Measurements from ENCODE around the gene ZAP70. TPM values are rescaled to one million over a fixed set of nuclear protein-coding genes. Genes with fewer than 3 reads are reported as not detected.

Gene ZAP70
- total and polyA plus RNA-seq, 2 donors (not counting 3 experiments of a cell fraction or from before 2014, with no cell fraction given) = 0.14 TPM; not detected in 1

DNA sequence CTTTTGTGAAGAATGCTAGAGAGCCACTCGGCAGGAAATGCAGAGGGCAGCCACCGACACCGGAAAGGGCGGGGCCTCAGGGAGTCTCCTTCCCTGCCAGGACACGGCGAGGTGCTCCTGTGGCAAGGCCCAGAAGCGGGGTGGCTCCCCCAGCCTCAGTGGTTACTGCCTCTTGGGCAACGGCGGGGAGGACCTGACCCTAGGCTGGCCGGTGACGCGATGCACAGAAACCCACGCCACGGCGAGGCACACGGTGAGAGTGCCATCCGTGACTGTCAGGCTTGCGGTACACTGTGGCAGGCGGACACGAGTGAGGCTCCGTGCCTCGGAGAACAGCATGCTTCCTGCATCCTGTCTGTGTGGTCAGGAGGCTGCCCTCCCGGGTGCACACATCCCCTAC, 47.8 kb downstream of the ZAP70 start:
- CTCF ChIA-PET = interaction anchor here (1.5 kb wide), 1 partner anchor 13 kb away, joined by 10 read pairs; no protein-coding TSS in a partner anchor
- Histone ChIP-seq H3K27ac (ENCODE audit: insufficient read depth, low read depth, low read length) (no peak overlapping the region), H3K36me3 (ENCODE audit: control insufficient read depth in 2 of 2, extremely low read depth in 1 of 2, insufficient read depth in 2 of 2, low read length in 2 of 2) (peaks cover 2 to 28% of the 10 kb centered on the region in 2 experiments), H3K4me1 (ENCODE audit: control insufficient read depth, extremely low read depth, insufficient read depth, low read length) (no peaks in the 10 kb centered on the region), H3K4me3 (replicated peaks in 1 of 3; ENCODE audit: insufficient read depth in 1 of 3, low read depth in 1 of 3, low read length in 3 of 3) (no peak overlapping the region), H4K20me1 (replicated peaks; ENCODE audit: control insufficient read depth, extremely low read depth, insufficient read depth, low read length) (no peaks in the 10 kb centered on the region), H3K79me2 (ENCODE audit: control insufficient read depth, insufficient read depth, low read length) (no peaks in the 10 kb centered on the region), H3K4me2 (ENCODE audit: insufficient read depth, low read length) (no peak overlapping the region), H3K27me3 (ENCODE audit: control insufficient read depth in 2 of 2, insufficient read depth in 2 of 2, low read length in 2 of 2) (no peaks in the 10 kb centered on the region), H3K9ac (replicated peaks; ENCODE audit: extremely low read depth, insufficient read depth, low read length) (no peak overlapping the region), H3K9me3 (replicated peaks; ENCODE audit: control insufficient read depth, insufficient read depth, low read length) (no peaks in the 10 kb centered on the region), H2AFZ (ENCODE audit: low read depth, low read length) (no peak overlapping the region), H3K9me1 (replicated peaks; ENCODE audit: control insufficient read depth, extremely low read depth, insufficient read depth, low read length) (no peaks in the 10 kb centered on the region)
- dilution Hi-C loops (cut with MboI; ENCODE audit: extremely low pct_ligation_motif_present, low sequenced_read_pairs) = no loop called here
- TF ChIP-seq JUN (IDR thresholded peaks at IDR 0.05; ENCODE audit: borderline replicate concordance, insufficient read depth, insufficient read length, low read depth) (no peak), MAX (IDR thresholded peaks at IDR 0.05; ENCODE audit: insufficient read depth, insufficient read length) (no peak), MYC (IDR thresholded peaks at IDR 0.05; ENCODE audit: low read depth, low read length) (no peak), POLR2A (IDR thresholded peaks at IDR 0.05; ENCODE audit: low read depth, low read length) (no peak), GATA2 (IDR thresholded peaks at IDR 0.05; ENCODE audit: insufficient read depth, insufficient read length, low read depth, low read length) (no peak), POLR2AphosphoS5 (IDR thresholded peaks at IDR 0.05; ENCODE audit: insufficient read depth, low read depth, low read length) (no peak), FOS (IDR thresholded peaks at IDR 0.05; ENCODE audit: borderline replicate concordance, insufficient read depth, low read length) (no peak), EZH2 (IDR thresholded peaks at IDR 0.05; ENCODE audit: borderline replicate concordance, low read depth, low read length, severe bottlenecking) (no peak), CTCF (IDR thresholded peaks at IDR 0.05; ENCODE audit: extremely low read depth in 1 of 2, insufficient read depth in 1 of 2, low read depth in 1 of 2, low read length in 2 of 2) (no peak)
- DNase-seq (ENCODE audit: low read depth, low spot score) (no peak), FAIRE-seq (no peak)
- POLR2A ChIA-PET = no interaction called here
- intact Hi-C loops (cut with micrococcal nuclease) = no loop called here
- BruUV-seq (replicated peaks) = no TSS peak
